ENCODE data around the gene RAB30.
"Not testable (repeated sequence)": the region's sequence is repeated elsewhere in the genome, so short reads cannot be mapped to it uniquely, and the experiment has no call there.

DNA sequence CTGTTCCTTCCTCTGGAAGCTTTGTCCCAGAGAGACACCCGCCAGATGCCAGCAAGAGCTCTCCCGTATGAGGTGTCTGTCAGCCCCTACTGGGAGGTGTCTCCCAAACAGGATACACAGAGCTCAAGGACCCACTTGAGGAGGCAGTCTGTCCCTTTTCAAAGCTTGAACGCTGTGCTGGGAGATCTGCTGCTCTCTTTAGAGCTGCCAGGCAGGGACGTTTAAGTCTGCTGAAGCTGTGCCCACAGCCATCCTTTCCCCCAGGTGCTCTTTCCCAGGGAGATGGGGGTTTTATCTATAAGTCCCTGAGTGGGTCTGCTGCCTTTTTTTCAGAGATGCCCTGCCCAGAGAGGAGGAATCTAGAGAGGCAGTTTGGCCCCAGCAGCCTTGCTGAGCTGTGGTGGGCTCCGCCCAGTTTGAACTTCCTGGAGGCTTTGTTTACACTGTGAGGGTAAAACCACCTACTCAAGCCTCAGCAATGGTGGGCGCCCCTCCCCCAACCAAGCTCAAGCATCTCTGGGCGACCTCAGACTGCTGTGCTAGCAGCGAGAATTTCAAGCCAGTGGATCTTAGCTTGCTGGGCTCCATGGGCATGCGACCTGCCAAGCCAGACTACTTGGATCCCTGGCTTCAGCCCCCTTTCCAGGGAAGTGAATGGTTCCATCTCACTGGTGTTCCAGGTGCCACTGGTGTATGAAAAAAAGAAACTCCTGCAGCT lies 115.8 kb downstream of the RAB30 start:
- not testable (repeated sequence) for TF ChIP-seq POLR2AphosphoS5 (IDR thresholded peaks at IDR 0.05); RAD21 (conservative IDR thresholded peaks at IDR 0.05); EZH2 (IDR thresholded peaks at IDR 0.05; ENCODE audit: borderline replicate concordance, insufficient read depth, low read length, poor library complexity, severe bottlenecking); SMC3 (conservative IDR thresholded peaks at IDR 0.05; ENCODE audit: poor library complexity); EP300 (conservative IDR thresholded peaks at IDR 0.05; ENCODE audit: poor library complexity, severe bottlenecking); TAF1 (IDR thresholded peaks at IDR 0.05; ENCODE audit: low read depth)
- TF ChIP-seq, protein P1, sequence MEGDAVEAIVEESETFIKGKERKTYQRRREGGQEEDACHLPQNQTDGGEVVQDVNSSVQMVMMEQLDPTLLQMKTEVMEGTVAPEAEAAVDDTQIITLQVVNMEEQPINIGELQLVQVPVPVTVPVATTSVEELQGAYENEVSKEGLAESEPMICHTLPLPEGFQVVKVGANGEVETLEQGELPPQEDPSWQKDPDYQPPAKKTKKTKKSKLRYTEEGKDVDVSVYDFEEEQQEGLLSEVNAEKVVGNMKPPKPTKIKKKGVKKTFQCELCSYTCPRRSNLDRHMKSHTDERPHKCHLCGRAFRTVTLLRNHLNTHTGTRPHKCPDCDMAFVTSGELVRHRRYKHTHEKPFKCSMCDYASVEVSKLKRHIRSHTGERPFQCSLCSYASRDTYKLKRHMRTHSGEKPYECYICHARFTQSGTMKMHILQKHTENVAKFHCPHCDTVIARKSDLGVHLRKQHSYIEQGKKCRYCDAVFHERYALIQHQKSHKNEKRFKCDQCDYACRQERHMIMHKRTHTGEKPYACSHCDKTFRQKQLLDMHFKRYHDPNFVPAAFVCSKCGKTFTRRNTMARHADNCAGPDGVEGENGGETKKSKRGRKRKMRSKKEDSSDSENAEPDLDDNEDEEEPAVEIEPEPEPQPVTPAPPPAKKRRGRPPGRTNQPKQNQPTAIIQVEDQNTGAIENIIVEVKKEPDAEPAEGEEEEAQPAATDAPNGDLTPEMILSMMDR (IDR thresholded peaks at IDR 0.05; ENCODE audit: poor library complexity, severe bottlenecking): not testable (repeated sequence)
- TF ChIP-seq, protein P2, sequence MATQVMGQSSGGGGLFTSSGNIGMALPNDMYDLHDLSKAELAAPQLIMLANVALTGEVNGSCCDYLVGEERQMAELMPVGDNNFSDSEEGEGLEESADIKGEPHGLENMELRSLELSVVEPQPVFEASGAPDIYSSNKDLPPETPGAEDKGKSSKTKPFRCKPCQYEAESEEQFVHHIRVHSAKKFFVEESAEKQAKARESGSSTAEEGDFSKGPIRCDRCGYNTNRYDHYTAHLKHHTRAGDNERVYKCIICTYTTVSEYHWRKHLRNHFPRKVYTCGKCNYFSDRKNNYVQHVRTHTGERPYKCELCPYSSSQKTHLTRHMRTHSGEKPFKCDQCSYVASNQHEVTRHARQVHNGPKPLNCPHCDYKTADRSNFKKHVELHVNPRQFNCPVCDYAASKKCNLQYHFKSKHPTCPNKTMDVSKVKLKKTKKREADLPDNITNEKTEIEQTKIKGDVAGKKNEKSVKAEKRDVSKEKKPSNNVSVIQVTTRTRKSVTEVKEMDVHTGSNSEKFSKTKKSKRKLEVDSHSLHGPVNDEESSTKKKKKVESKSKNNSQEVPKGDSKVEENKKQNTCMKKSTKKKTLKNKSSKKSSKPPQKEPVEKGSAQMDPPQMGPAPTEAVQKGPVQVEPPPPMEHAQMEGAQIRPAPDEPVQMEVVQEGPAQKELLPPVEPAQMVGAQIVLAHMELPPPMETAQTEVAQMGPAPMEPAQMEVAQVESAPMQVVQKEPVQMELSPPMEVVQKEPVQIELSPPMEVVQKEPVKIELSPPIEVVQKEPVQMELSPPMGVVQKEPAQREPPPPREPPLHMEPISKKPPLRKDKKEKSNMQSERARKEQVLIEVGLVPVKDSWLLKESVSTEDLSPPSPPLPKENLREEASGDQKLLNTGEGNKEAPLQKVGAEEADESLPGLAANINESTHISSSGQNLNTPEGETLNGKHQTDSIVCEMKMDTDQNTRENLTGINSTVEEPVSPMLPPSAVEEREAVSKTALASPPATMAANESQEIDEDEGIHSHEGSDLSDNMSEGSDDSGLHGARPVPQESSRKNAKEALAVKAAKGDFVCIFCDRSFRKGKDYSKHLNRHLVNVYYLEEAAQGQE (IDR thresholded peaks at IDR 0.05; ENCODE audit: borderline replicate concordance): not testable (repeated sequence)
